GM18909 (cell line): ENCODE data around the gene NPTXR.

Experiments
- ATAC-seq: cut with Tn5 transposase; IDR thresholded peaks from one replicate; pipeline ENCODE4 v1.9.1; 2021; ENCODE audit warnings: mild to moderate bottlenecking; ENCODE audit not compliant: unreplicated experiment, poor library complexity

NPTXR gene

GRCh38 chr22:38869663-38870062, 25.8 kb upstream of the NPTXR start:
- ATAC-seq, result no peak

DNA sequence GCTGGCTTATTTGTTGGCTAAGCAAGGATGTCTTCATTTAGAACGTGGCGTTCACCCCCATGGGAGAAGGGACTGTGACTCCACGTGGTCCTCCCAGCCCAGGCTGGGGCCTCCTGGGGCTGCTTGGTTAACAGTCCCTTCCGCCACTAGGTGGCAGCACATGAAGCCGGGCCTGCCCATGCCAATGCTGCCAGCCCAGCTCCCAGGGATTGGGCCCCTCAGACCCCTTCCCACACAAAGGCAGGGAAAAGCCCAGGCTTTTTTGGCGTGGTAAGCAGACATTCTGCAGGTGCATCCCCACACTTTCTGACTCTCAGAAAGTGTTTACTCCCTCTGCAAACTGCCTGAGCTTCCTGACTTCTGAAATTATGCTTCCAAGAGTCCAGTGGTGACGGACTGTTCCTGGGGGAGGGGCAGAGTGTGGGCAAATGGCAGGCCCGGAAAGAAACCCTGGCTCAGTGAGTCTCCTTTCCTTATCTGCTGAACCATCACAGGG, 25.1 kb upstream of the NPTXR start:
- no peak for ATAC-seq

GRCh38 chr22:38868286-38868721, 24.5 kb upstream of the NPTXR start:
- no peak for ATAC-seq

DNA sequence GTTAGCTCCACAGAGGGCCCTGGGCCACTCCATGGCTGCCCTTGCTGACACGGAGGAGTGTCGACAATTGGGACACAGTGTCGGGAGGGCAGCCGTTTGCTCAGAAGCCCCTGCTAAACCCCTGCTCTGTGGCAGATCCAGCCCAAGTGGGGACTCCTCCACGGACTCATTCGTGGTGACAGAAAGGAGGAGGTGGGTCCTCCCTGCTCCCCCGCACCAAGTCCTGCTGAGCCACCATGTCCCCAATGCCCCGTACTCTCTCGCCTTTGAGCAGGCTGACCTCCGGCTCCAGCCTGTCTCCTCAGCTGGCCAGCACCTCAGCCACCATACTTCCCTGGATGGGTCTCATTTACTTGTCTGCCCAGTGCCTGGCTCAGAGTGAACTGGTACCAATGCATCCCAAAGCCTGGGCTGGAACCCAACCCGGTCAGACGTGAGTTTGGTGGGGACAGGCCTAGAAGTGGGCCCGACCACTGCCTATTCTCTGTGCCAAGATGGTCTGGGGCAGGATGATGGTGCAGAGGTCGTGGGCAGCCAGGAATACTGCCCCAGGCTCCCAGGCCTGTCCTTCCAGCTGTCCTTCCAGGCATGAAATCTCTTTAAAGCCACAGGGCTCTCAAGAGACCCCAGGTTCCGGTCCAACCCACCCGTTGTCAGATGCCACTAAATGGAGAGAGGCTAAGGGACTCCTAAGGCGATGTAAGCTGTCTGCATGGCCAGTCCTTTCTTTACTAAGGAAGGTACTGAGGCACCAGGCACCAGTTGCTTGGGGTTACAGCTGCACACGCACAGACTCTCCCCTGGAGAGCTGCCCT, 23.9 kb upstream of the NPTXR start:
- ATAC-seq, result no peak

DNA sequence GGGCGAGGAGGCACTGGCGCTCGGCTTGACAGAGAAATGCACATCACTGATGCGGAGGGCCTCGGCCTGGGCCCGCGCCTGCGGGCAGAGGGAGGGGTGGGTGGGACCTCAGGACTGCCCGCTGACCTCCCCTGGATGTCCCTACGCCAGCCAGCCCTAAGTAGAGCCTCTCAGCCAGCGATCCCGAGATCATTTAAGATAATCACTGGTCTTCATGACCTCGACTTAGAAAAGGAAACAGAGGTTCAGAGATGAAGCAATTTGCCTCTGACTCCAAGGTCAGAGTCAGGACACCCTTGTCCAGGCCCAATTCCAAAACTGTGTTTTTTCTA, 23.3 kb upstream of the NPTXR start:
- ATAC-seq, result no peak

- no peak for ATAC-seq
These were observed 22.7 kb upstream of the NPTXR start for GRCh38 chr22:38866399-38867123.

DNA sequence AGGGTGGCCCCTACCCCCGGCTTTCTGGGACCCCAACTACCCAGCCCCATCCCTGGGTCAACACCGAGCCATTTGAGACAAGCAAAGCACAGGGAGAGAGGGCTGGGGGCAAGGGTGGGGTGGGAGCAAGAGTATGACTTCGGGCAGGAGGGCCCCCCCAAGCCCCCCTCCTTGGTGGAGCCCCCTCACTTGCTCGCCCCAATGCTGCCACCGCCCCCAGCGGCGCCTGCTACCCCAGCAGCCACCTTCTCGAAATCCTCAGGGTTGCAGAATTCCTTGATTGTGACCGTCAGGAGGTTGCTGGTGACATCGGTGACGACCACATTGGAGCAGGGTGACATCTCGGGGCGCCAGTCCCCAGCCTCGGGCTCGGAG, 22.2 kb upstream of the NPTXR start:
- no peak for ATAC-seq

GRCh38 chr22:38865201-38866023, 21.6 kb upstream of the NPTXR start:
- ATAC-seq, result no peak

DNA sequence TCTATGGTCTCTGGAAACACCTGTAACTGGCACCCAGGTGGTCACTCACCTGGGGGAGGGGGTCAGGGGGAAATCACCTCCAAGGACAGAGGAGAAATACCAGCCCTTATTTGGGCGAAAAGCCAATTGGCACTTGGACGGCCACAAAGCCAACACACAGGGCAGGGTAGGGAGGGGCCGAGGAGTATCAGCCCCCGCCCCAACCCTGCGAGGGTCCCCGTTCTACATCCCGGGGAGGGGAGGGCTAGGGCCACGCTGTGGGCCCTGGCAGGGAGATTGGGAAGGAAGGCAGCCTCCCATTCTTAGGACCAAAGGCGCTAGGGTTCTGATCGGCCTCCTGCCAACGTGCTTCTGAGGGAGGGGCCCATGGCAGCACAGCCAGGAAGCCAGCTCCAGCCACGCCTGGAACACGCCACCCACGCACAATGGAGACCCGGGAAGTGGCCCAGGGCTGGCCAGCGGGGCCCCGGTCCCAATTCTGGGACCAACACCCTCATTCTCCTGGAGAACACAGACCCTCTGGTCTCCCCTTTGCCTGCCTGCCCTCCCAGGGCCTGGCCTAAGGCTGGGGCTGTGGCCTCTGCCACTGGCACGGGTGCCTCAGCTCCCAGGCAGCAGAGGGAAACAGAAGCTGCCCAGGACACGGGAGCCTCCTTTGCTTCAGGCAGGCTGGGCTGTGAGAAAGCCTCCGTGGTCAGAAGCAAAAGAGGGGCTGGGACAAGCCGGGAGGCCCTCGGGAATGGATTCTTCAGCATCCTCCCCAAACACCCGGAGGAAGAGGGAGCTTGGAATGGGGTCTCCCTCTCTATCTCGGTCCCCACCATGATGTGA, 20.7 kb upstream of the NPTXR start:
- no peak for ATAC-seq

- ATAC-seq, result no peak
These were observed 19.8 kb upstream of the NPTXR start for GRCh38 chr22:38863531-38864131.

- ATAC-seq, result no peak
These were observed 18.8 kb upstream of the NPTXR start for GRCh38 chr22:38862375-38863329.

- no peak for ATAC-seq
These were observed 18.1 kb upstream of the NPTXR start for GRCh38 chr22:38861927-38862326.

DNA sequence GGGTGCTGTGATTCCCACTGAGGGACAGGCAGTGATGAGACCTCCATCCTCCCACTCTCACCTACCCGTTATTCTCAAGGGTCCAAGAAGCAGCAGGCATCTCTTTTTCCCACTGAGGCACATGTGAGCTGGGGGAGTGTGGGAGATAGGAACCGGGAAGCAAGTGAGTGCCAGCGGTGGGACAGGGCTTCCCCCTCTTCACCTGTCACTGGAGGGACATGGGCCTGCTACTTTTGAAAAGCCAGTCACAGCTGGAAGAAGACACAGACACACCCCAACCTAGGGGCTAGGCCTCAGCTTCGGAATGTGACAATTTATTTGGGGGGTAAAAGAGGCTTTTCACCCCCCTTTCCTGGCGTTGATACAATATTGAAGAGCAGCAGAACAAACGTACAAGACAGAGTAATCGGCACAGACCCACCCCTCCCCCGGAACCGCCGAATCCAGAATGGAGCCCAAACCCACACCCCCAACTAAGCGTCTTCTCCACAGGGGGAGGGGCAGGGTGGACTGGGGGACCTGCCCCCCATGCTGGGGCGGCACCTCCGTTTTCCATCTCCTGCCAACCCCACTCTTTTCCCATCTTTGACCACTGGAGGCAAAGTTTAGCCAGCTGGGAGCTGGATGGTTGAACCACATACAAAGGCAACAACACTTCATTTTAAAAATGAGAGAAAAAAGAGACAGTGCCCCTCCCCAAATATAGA, 17.5 kb upstream of the NPTXR start:
- no peak for ATAC-seq

DNA sequence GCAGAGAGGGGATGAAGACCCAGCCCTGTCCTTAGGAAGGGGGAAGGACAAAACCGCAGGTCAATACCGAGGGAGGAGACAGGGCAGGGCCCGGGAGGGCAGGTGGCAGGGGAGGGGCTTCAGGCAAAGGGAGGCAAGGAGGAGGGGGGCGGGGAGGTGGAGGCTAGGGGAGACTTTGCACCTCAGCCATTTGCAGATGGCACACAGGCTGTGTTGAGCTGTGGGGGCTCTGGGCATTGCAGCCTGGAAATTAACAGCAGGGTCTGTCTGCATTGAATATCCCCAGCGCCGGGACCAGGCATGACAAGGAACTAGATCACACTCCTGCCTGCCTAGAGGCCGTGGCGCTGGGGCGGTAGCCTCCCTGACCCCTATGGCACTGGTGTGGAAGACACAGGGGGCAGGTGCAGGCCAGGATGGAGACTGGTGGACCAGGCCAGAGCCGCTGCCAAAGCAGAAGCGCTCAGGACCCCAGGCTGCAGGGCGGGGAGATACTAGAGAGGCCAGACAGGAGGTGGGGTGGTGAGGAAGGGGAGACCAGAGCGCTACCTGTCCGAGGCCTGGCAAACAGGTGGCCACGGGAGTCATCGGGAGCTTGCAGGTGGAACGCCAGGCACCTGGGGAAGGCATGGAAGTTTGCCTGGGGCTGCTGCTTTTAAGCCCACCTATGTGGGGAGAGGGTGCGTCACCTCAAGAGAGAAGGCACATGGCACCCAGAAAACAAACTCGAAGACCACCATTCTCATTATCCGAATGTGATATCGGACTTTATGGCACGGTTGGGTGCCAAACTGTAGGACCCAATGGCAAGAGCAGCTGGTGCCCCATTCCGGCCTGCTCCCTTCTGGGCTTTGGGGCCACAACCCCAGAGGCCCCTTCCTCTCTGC, 16.7 kb upstream of the NPTXR start:
- no peak for ATAC-seq

- no peak for ATAC-seq
These were observed 15.9 kb upstream of the NPTXR start for GRCh38 chr22:38859581-38860282.

DNA sequence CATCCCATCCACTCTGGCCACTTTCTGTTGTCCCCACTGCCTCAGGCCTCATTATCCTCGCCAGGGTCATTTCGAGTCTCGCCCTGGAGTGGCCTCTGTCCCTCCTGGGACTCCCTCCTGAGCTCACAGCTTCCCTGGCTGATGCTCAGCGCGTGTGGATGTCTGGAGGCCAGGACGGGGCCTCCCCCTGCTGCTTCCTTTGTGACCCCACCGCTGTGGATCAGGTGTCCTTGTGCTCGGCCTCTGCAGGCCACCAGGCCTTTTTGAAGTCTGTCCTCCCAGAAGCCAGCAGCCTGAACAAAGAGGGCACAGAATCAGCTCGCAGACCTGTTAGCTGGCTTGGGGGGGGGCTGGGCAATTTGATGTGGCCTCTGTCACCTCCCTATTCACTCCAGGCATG, 14.7 kb upstream of the NPTXR start:
- ATAC-seq, result no peak
